HG03159 (cell line): Measurements from ENCODE around the gene ANGEL1.

Experiments
- ATAC-seq: cut with Tn5 transposase; IDR thresholded peaks from one replicate; pipeline ENCODE4 v1.9.1; 2021; ENCODE audit warnings: mild to moderate bottlenecking, moderate library complexity; ENCODE audit not compliant: unreplicated experiment

Gene ANGEL1, protein sequence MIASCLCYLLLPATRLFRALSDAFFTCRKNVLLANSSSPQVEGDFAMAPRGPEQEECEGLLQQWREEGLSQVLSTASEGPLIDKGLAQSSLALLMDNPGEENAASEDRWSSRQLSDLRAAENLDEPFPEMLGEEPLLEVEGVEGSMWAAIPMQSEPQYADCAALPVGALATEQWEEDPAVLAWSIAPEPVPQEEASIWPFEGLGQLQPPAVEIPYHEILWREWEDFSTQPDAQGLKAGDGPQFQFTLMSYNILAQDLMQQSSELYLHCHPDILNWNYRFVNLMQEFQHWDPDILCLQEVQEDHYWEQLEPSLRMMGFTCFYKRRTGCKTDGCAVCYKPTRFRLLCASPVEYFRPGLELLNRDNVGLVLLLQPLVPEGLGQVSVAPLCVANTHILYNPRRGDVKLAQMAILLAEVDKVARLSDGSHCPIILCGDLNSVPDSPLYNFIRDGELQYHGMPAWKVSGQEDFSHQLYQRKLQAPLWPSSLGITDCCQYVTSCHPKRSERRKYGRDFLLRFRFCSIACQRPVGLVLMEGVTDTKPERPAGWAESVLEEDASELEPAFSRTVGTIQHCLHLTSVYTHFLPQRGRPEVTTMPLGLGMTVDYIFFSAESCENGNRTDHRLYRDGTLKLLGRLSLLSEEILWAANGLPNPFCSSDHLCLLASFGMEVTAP

DNA sequence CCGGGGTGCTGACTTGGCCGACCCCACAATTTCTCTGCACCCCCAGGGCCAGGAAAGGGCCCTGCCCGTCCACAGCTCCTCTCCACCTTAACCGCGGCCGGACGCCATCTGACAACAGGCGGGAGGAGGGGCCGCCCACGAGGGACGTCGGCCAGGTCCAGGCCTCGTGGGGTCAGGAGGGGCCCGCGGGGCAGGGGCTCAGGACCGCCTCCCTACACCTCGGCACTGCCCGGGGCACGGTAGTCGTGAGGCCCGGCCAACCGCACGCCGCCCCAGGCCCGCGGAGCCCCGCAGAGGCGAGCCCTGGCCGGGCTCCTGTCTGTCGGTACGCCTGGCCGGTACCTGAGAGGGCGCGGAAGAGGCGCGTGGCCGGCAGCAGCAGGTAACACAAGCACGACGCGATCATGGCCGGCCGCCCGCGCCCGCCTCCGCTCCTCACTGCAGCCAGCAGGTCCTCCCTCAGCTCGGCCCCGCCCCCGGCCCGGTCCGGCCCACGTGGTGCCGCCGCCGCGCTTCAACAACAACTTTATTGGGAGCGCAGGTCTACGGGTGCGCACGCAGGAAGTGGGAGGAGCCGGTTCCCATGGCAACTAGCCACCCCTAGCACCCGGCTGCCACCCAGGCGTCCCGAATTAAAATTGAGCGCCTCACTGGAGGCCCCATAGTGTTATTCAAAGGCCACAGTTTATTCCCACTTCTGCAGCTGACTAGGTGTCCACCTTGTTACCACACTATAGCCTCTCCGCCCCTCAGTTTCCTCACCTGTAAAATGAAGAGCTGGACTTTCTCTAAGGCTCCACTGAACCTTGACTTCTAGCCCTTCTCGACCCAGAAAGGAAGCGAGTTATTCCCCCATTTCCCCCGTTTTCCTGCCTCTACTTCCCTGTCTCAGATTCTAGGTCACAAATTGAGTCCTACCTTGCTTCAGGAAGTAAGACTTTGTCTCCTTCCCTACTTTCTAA, at the start of gene ANGEL1:
ANGEL1 (minus strand) TSS at position 461 of the 962 bp plus-strand sequence; CDS start at position 406, 55 bp downstream.
- ATAC-seq = peak; percentile 88

DNA sequence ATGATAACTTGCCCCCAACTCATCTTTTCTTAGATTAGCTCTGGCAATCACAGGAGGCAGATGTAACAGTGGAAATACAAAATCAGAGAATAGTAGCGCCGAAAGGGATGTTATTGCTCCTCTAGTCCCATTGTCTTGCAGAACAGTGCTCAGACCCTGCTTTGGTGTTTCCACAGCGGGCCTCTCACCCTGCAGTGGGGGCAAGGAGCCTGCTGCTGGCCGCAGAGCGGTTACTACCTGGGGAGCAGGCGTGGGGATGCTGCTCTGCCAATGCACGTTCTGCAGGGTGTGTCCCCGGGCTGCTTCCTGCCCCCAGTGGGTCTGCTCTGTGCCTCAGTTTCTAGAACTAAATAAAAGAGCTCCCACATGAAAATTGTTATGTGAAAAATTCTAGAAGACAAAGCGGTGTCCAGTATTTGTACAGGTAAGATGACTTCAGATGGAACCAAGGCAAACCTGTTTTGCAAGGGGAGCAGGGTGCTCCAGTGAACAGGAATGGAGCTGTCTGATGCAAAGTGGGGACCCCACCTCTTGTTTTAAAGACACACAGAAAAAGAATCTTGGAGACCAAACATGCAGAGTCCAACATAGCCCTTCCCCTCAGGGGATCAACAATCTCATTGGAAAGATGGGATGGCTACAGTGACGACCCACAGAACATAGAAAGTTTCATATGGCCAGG, 49.0 kb upstream of the ANGEL1 start:
- no peak for ATAC-seq

DNA sequence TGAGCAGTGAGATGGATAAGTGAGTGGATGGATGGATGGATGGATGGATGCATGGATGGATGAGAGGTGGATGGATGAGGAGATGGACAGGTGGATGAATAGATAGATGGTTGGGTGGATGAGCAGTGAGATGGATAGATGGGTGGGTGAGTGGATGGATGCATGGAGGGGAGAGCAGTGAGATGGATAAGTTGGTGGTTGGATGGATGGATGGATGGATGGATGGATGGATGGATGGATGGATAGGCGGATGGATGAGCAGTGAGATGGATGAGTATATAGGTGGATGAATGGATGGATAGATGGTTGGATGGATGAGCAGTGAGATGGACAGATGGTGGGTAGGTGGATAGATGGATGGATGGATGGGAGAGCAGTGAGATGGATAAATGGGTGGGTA, 44.1 kb upstream of the ANGEL1 start:
- ATAC-seq = no peak

DNA sequence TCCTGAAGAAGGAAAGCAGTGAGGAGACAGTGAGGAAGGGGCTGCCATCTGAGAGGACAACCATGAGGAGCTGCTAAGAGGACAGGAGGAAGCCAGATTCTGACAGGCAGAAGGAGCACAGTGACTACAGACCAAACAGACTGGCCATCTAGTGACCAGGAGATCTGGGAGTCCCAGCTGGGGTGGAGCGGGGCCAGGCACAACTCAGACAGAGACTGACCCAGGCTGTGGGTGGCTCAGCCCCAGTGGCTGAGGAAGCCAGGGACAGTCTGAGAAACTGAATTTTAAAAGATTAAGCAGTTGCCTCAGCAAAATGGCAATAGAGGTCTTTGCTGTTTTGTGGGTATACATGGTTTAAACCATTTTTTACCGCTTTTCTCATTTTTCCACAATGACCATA, 42.4 kb upstream of the ANGEL1 start:
- ATAC-seq = no peak

DNA sequence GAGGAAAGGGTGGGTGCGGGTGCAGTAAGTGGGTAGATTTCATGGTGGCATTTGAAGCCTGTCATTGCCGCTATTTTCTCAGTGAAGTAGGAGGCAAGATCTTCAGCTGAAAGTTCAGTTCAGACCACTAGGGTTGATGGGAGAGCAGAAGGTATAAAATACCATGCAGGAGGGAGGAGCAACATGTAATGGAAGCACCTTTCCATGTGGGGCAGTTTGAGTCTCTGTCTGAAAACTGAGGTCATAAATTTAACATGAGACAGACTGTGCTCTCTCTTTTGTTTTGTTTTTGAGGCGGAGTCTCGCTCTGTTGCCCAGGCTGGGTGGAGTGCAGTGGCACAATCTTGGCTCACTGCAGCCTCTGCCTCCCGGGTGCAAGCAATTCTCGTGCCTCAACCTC, 36.2 kb upstream of the ANGEL1 start:
- ATAC-seq = no peak

DNA sequence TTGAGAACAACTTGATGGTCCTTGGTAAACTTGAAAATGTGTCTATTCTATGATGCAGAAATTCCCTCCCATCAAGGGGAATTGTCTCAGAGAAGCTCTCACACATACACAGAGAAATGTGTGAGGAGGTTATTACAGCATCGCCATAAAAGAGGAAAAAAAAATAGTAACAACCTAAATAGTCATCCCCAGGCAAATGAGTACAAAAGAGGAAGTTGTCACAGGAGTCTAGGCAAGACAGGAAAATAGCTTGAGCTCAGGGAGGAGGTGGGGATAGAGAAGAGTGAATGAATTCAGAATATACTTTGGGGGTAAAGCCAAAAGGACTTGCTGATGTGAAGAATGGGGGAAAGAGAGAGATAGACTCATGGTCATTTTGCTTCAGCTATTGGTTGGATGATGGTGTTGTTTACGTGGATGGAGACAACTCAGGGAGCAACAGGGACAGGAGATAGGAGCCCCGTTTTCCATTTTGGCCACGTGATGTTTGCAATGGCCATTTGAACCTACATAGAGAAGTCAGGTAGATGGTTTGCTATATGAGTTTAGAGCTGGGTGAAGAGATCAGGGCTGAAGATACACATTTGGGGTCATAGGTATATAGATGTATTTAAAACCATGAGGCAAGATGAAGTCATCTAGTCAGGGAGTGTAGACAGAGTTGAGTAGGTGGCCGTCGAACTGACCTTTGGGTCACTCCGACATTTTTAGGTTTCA, 33.8 kb upstream of the ANGEL1 start:
- ATAC-seq = no peak

DNA sequence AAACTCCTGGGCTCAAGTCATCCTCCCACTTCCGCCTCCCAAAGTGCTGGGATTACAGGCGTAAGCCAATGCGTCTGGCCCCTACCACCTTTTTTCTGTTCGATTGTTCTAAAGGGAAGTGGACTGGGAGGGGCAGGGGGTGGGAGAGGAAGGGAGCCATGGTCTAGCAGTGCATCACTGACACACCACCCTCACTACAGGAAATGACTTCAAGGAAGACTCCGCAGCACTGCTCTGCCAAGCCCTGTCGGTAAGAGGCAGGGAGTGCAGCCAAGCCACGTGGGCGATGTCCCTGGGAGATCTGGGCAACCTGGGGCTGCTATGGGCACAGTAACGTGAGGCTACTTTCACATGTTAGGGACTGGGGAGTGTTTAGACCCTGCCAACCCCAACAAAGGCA, 31.5 kb upstream of the ANGEL1 start:
- ATAC-seq = no peak

DNA sequence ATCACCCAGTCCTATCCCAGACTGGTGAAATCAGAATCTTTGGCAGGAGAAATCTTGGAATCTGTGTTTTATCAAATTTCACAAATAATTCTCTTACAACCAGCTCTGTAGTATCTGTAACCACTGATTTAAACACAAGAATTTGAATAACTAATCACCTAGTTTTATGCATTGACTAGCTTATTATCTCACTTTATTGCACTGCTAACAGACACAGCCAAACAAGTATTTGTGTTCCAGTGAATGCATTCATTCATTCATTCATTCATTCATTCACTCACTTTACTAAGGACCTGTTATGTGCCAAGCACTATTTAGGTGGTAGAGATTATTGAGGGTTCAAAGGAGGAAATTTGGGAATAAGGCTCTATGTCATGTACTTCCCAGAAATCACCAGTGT, 29.7 kb upstream of the ANGEL1 start:
- no peak for ATAC-seq

DNA sequence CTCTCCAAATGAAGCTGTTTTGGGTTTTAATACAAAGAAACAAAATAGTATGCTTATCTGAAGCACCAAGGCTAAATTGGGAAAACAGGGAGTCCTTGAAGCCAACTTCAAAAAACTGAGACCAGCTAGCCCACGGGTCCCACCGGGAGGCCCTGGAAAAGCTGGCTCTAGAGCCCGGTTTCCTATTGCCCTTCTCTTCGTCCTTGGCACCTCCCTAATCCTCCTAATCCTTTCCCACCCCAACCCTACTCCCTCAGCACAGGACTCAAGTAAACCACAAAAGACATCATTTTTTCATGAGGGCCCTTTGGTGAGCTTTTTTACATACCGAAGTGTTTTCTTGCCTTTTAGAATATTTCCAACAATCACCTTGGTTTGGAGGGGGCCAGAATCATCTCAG, 24.8 kb upstream of the ANGEL1 start:
- ATAC-seq = no peak

DNA sequence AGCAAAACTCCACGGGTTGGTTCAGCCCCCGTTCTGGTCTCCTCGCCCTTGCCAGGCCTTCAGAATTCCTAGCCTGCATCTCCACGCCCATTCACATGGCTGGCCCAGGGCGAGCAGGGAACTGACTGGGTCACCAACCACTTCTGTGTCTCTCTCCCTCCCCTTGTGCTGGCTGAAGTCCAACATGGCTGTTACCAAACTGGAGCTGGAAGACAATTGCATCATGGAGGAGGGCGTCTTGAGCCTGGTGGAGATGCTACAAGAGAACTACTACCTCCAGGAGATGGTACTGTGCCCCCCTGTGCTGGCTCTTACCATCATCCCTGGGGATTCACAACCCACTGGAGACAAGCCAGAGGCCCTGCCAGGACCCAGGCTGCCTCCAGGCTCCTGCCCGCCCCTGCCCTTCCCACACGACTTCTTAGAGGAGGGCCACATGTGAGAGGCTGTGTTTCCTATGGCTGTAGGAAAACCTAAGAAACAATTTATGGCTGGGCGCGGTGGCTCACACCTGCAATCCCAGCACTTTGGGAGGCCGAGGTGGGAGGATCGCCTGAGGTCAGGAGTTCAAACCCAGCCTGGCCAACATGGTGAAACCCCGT, 23.4 kb upstream of the ANGEL1 start:
- ATAC-seq = no peak

DNA sequence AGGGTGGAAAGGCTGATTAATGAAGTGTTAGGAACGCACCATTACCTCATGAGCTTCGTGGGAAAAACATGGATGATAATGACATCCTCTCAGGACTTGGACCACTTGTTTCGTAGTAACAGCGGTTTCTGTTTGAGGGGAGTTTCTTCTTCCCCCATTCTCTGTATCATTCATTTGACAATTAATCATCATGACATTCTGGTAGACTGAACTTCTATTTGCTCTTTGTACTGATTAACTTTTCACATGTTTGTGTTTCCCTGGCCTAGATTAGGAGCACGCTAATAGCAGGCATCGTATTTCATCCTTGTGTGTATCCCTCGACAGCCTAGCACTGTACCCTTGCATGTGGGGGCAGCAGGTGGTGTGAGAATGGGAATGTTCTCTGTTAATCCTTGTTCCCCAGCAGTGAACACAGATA, 21.6 kb upstream of the ANGEL1 start:
- ATAC-seq = no peak

DNA sequence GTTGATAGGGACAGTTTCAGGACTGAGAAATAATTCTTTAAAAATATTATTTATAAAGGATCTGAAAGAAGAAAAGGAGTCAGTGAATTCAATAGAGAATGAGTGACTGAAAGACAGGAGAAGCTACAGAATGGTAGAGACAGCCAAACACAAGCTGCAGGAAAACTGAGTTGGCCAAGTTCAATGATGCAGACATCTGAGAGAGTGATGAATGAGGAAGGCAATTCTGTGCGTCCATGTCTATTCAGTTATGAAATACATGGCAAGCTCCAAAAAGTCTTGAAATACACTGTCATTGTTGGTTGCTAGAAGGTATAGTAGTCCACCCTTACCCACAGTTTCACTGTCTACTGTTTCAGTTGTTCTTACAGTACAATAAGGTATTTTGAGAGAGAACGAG, 20.3 kb upstream of the ANGEL1 start:
- ATAC-seq = no peak

DNA sequence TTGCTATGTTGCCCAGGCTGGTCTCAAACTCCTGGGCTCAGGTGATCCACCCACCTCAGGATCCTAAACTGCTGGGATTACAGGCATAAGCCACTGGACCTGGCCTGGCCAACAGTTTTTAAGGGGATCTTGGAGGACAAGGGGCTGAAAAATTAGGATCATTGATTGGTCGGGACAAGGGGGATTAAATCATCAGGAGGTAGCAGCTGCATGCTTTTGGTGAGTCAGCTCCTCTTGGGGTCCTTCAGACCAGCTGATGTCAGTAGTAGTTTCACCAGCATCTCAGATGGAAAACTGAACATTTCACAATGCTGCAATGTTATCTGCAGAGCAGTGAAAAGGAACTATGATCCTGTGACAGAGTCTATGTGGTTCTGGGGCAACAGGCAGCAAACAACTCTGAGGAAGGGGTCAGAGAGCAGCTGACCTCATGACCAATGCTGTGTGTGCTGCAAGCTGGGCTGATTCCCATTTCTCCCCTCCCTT, 19.9 kb upstream of the ANGEL1 start:
- no peak for ATAC-seq

DNA sequence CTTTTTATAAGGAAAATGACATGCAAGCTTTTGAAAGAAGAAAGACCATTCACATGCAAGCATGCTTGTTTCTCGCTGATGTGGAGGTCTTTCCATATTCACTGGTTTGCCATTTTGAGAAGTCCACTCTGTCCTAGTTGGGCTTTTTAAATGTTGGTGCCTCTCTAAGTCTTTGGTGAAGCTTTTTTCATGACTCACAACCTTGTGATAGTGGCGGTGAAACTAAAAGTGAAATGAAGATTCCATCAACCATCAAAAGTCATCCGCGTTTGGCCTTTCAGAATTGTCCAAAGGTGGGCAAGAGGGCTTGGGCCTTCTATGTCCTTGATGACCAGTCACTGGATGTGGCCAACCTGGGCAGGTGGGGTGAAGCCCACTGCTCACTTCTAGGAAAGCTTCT, 17.9 kb upstream of the ANGEL1 start:
- ATAC-seq = no peak

DNA sequence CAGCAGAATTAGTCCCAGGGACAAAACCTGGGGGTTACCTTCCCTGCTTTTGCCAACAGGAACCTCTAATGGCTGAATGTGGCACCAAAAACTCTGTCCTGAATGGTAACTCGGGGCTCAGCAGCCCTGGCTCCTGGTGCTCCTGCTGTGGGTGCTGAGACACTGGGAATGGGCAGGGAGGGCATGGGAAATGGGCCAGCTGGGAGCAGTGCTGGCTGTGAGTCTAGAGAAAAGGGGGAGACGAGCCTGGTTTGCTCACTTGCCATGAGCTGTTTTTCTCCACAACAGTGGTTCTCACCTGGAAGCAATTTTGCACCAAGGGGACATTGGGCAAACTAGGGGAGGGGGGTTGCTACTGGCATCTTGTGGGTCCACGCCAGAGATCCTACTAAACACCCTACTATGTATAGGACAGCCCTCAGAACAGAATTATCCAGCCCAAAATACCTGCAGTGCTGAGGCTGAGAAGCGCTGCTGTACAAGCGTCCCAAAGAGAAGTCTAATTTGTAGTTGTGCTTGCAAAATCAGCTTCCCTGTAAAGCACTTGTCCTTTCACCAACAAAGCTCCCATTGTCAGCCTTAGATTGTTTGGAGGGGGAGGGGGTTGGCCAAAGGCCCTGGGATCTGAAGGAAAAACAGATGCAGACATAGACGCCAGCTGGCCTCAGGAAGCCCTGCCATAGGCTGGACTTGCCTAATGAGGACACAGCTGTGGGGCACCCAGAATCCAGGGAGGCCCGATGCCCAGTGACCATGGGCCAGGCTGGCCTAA, 17.2 kb upstream of the ANGEL1 start:
- no peak for ATAC-seq

DNA sequence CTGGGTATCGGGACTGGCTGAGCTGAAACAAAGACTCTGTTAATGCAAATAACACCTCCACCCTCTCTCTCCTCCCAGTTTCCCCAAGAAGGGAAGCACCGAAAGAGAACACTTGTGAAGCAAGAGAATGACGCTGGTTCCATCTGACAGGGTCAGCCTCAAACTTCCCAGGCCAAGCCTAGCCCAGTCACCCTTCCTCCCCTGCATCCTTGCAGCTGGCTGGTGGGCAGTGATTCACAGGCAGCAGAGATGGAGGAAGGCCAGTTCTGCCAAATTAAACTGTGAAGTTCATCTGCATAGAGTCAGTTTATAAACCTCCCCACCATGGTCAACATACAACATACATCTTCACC, 16.3 kb upstream of the ANGEL1 start:
- no peak for ATAC-seq

DNA sequence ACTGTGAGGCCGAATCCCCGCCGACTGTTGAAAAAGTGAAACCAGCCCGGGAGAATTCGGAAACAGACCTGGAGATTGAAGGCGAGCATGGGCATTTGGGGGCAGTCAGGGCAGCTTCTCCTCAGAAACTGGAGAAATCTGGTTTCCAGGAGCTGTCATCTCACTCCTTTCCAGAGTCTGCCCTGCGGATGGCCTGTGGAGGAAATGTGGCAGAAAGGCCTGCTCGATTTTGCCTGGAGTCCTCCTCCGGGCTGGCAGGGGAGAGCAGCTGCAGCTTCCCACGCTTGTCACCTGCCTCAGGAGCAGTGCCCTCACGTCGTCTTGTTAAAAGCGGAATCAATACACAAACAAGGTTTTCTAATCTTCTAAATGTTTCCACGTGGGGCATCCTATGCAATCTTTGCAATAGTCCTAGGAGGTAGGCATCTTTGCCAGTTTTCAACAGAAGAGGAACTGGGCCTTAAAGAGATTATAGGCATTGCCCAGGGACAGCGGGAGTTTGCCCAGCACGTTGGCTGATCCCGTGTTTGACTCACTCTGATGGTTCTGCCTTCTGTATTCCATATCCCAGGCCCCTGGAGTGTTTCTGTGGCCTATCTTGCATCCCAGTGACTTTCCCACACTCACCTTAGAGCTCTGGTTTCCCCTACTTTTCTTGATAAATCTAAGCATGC, 15.8 kb upstream of the ANGEL1 start:
- ATAC-seq = no peak

DNA sequence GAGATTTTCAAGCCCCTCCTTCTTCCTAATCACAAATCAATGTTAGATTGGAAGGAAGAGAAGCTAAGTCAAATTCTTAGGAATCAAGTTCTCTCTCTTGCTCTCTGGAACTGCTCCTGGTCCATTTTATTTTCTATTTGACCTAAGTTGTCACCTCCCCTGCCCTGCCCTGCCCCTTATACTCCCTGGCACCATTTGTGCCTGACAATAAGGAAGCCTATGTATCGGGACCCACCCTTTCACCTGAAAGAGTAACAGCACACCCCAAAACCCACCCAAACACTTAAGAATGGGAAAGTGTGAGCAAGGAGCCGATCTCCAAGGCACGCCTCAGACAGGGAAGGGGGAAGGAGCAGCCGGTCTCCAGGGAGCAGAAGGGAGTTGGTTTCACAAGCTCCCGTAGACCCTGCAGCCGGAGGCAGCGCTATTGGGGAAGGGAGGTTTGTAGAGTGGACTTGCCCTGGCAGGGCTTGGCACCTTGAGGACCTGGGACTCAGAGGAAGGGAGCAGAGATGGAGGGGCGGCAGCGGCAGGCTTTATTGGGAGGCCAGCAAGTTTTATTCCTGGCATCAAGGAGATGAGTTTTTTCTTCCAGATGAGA, 15.1 kb upstream of the ANGEL1 start:
- ATAC-seq = no peak
